OCI-LY7 (cell line): ENCODE data around the gene TBC1D5.

ENCODE experiments used
- CTCF ChIP-seq: fragments of 200-600 bp; sonication (generic); conservative IDR thresholded peaks from 2 replicates; pipeline ENCODE4 v1.5.1; 2014; ENCODE audit warnings: mild to moderate bottlenecking, antibody characterized with exemption, low read length, moderate library complexity, mixed read lengths
- EZH2phosphoT487 ChIP-seq: fragments of 200-600 bp; sonication (generic); IDR thresholded peaks from 2 replicates; pipeline ENCODE4 v1.6.1; 2018; ENCODE audit warnings: low read depth, borderline replicate concordance, mild to moderate bottlenecking, mixed run types, antibody characterized with exemption, low read length, moderate library complexity, mixed read lengths

GRCh38 chr3:17153209-17153608 lies 589.2 kb downstream of the TBC1D5 start:
- TF ChIP-seq CTCF (no peak), EZH2phosphoT487 (no peak)
